ENCODE data around the gene VASN. TPM values are rescaled to one million over a fixed set of nuclear protein-coding genes. Genes with fewer than 3 reads are reported as not detected.

VASN gene
- total RNA-seq, 1 donor from 2014 or later, result 3.1 TPM

DNA sequence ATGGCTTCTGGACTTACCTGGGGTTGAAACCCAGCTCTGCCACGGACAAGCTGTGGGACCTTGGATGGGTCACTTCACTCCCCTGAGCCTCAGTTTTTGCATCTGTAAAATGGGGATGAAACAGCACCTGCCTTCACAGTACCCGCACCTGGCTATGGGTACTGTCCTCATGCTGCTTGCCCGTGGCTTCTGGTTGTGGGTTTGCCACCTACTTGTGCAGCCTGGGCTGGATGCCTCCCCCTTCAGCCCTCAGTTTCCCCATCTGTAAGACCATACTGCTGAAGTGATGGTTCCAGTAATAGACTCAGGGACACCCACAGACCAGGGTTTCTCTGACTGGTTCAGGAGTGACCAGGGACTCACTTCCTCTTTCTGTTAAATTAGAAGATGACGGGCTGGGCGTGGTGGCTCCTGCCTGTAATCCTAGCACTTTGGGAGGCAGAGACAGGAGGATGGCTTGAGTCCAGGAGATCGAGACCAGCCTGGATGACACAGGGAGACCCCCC, 46.3 kb upstream of the VASN start:
- Mint-ChIP-seq H3K27me3 (ENCODE audit: insufficient read depth, low read depth) (no peaks in the 10 kb centered on the region), H3K4me1 (peaks cover 27% of the 10 kb centered on the region), H3K36me3 (no peaks in the 10 kb centered on the region), H3K4me3 (no peak overlapping the region), H3K9me3 (no peaks in the 10 kb centered on the region), H3K27ac (no peak overlapping the region)
- H2AFZ ChIP-seq (replicated peaks), result no peak overlapping the region
- H3K27me3 ChIP-seq, result no peaks in the 10 kb centered on the region
- peaks cover 12% of the 10 kb centered on the region for H3K4me1 ChIP-seq
- DNase-seq (ENCODE audit: low spot score), result no peak
- no peak overlapping the region for H3K4me3 ChIP-seq
- no peak overlapping the region for H3K4me2 ChIP-seq
- H3F3A ChIP-seq (ENCODE audit: low read depth), result peaks cover 31% of the 10 kb centered on the region
- no peaks in the 10 kb centered on the region for H3K9me3 ChIP-seq (ENCODE audit: low read depth)
- H3K79me2 ChIP-seq (ENCODE audit: low read depth), result peaks cover 22% of the 10 kb centered on the region
- H3K27ac ChIP-seq, result no peak overlapping the region
- TF ChIP-seq EZH2 (IDR thresholded peaks at IDR 0.05), result no peak
- H3K9ac ChIP-seq, result no peak overlapping the region
- H4K20me1 ChIP-seq (ENCODE audit: low read depth), result peaks cover 85% of the 10 kb centered on the region
- no peaks in the 10 kb centered on the region for H3K36me3 ChIP-seq

DNA sequence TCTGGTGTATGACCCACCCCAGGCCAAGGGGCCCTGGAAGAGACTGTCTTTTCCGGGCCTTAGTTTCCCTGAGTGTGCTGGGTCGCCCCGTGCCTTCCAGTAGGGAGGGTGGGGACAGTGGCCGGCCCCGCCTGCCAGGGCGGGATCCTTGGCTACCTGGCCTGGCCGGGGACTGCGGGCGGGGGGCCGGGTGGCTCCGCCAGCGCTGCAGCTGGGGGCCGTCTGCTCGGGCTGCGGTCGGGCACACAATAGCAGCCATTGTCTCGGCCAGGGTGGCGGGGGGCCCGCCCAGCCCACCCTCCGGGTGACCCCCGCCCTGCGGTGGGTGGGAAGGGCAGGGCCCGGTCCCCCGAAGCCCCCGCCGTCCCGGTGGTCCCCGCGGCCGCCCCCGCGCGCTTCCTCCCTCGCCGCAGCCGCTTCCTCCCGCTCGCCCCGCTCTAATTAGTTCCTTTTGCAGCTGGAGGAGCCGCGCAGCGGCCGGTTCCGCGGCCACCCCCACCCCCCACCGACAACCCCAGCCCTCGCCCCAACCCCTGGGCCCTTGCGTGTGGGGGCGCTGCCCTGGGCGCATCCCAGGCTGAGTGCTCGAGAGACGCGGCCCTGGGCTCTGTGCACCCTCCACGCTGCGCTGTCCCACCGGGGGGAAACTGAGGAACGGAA, 44.1 kb upstream of the VASN start:
- H3K27me3 Mint-ChIP-seq (ENCODE audit: insufficient read depth, low read depth), result no peaks in the 10 kb centered on the region
- Histone ChIP-seq H3K27me3 (no peaks in the 10 kb centered on the region), H3K27ac (no peak overlapping the region), H3K36me3 (no peaks in the 10 kb centered on the region), H3K9ac (no peak overlapping the region), H3K79me2 (ENCODE audit: low read depth) (peaks cover 22% of the 10 kb centered on the region), H2AFZ (replicated peaks) (no peak overlapping the region), H3K9me3 (ENCODE audit: low read depth) (no peaks in the 10 kb centered on the region), H3K4me3 (peak overlapping the region; percentile 54), H3K4me1 (peaks cover 12% of the 10 kb centered on the region), H3F3A (ENCODE audit: low read depth) (peaks cover 31% of the 10 kb centered on the region), H4K20me1 (ENCODE audit: low read depth) (peaks cover 68% of the 10 kb centered on the region), H3K4me2 (peak overlapping the region; percentile 88)
- no peaks in the 10 kb centered on the region for H3K9me3 Mint-ChIP-seq
- H3K4me1 Mint-ChIP-seq, result peaks cover 27% of the 10 kb centered on the region
- no peak for TF ChIP-seq EZH2 (IDR thresholded peaks at IDR 0.05)
- no peak for TF ChIP-seq EZH2phosphoT487 (IDR thresholded peaks at IDR 0.05)
- TF ChIP-seq, protein P1, sequence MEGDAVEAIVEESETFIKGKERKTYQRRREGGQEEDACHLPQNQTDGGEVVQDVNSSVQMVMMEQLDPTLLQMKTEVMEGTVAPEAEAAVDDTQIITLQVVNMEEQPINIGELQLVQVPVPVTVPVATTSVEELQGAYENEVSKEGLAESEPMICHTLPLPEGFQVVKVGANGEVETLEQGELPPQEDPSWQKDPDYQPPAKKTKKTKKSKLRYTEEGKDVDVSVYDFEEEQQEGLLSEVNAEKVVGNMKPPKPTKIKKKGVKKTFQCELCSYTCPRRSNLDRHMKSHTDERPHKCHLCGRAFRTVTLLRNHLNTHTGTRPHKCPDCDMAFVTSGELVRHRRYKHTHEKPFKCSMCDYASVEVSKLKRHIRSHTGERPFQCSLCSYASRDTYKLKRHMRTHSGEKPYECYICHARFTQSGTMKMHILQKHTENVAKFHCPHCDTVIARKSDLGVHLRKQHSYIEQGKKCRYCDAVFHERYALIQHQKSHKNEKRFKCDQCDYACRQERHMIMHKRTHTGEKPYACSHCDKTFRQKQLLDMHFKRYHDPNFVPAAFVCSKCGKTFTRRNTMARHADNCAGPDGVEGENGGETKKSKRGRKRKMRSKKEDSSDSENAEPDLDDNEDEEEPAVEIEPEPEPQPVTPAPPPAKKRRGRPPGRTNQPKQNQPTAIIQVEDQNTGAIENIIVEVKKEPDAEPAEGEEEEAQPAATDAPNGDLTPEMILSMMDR (IDR thresholded peaks at IDR 0.05), result no peak
- no peaks in the 10 kb centered on the region for H3K36me3 Mint-ChIP-seq
- H3K4me3 Mint-ChIP-seq, result no peak overlapping the region
- no peak overlapping the region for H3K27ac Mint-ChIP-seq
- peak; percentile 49 for DNase-seq (ENCODE audit: low spot score)

DNA sequence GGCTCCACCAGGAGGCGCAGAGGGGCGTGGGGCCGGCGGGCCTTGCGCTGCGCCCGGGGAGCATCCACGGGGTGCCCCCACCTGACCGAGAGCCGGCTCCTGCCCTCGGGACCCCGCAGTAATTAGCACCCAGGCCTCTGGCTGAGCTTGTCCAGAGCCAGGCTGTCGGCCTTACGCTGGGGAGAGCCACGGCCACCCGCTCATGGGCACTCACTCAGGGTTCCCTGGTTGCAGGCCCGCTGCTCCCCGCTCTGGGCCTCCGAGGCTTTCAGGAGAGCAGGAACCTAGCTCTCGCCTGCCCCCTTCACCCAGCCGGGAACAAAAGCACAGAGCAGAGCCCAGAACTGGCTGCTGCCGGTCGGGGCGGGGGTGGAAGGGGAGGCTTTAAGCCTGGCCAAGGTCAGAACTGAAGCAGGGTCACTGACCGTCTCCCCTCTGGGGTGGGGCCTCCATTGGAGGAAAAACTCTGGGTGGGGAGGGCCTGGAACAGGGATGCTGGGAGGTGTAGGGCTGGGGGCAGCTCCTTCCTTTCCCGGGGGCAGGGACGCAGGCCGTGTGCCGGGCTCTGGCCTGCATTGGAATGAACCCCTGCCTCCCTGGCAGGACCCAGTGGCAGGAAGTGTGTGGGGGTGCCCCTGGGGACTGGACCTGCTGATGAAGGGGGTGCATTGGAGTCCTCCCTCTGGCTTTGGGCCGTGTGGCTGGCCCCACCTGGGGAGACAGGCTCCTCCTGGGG, 43.4 kb upstream of the VASN start:
- Mint-ChIP-seq H3K27me3 (ENCODE audit: insufficient read depth, low read depth) (no peaks in the 10 kb centered on the region), H3K4me3 (peak overlapping the region; percentile 65), H3K27ac (peak overlapping the region; percentile 21), H3K4me1 (peaks cover 27% of the 10 kb centered on the region), H3K36me3 (no peaks in the 10 kb centered on the region), H3K9me3 (no peaks in the 10 kb centered on the region)
- peak overlapping the region; percentile 88 for H3K4me2 ChIP-seq
- H4K20me1 ChIP-seq (ENCODE audit: low read depth), result peaks cover 64% of the 10 kb centered on the region
- no peaks in the 10 kb centered on the region for H3K9me3 ChIP-seq (ENCODE audit: low read depth)
- DNase-seq (ENCODE audit: low spot score), result peak; percentile 94
- H2AFZ ChIP-seq (replicated peaks), result no peak overlapping the region
- peak overlapping the region; percentile 54 for H3K4me3 ChIP-seq
- H3K79me2 ChIP-seq (ENCODE audit: low read depth), result peaks cover 22% of the 10 kb centered on the region
- peaks cover 12% of the 10 kb centered on the region for H3K4me1 ChIP-seq
- no peaks in the 10 kb centered on the region for H3K27me3 ChIP-seq
- TF ChIP-seq, protein P1 (IDR thresholded peaks at IDR 0.05), result peak; percentile 60
- no peak for TF ChIP-seq EZH2 (IDR thresholded peaks at IDR 0.05)
- no peak for TF ChIP-seq EZH2phosphoT487 (IDR thresholded peaks at IDR 0.05)
- H3F3A ChIP-seq (ENCODE audit: low read depth), result peaks cover 31% of the 10 kb centered on the region
- no peak overlapping the region for H3K27ac ChIP-seq
- no peak overlapping the region for H3K9ac ChIP-seq
- H3K36me3 ChIP-seq, result no peaks in the 10 kb centered on the region

Data from neural progenitor cell (in vitro differentiated cells).